Stimulated activated CD4-positive, alpha-beta T cell treated with anti-CD3 and anti-CD28 coated beads, Interleukin-1b, Interleukin-23, amount 100 ng/mL, for 1 hour (primary cell): Measurements from ENCODE around the gene MTR.

Experiments used
- DNase-seq, 2 donors: peaks; one replicate each; pipeline ENCODE4 v3.0.0-alpha.2; 2020; ENCODE audit warnings: low read depth in 2 of 2

MTR gene

DNA sequence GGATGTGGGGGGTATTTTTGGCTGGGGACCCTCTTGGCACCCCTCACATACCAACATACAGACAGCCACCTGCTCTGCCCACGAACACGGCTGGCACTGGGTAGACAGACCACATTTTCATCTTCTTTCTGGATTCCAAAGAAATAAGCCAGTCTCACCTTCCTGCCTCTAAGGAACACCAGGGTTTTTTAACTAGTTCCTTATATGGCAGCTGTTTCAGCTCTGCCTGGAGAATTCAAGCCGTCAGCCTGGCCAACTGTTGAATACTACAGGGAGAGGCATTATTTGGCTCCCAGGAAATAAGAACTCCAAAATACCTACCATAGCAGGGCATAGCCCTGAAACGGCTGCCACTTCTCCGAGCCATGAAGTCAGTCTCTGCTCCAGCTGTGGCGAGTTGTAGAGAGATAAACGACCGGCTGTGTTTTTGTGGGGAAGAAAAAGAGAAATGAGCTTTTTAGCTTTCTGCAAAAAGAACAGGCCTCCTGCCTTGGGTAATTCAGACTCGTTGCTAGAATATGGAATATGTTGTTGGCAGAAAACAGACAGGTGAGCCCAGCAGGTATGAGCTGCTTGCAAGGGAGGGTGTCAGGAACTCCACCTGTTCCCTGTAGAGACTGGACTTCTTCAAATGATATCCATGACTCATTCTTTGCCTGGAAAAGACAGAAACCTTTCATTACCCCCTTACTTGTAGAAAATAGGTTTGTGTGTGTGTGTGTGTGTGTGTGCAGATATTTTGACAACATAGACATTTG is 157.3 kb downstream of the MTR start:
- no peak for DNase-seq

DNA sequence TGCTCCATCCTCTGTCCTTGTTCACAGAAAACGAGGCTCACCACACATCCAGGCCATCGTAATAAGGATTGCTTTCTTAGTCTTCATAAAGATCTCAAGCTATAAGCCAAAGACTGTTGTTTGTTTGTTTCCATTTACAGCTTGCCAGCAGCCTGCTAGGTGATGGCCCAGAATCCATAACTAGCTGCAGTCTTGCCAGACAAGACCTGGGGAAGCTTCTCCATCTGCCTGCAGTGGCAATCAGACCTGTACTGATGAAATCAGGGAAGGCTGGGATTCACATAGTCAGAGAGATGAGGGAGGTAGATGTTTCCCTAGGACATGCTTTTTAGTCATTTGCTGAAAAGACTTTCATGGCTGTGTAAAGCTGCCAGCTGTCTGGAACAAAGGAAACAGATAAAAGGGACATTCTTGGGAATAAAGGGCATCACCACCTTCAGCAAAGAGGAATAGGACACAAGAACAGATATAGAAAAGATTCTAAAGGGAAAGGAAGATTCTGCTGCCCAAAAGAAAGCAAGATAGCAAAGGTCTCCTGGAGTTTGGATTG is 158.1 kb downstream of the MTR start:
- no peak for DNase-seq
